HepG2 (cell line): ENCODE measurements around the gene KIAA1191.

ENCODE experiments used
- CHCHD3 ChIP-seq: sonication (generic); formaldehyde crosslinking; IDR thresholded peaks from 2 replicates; pipeline ENCODE4 v1.8.0; 2022; ENCODE audit warnings: mild to moderate bottlenecking, missing genetic modification reagents, moderate library complexity
- HCFC1 ChIP-seq: fragments of 150-350 bp; IDR thresholded peaks from 2 replicates; pipeline ENCODE4 v1.6.1; 2014; ENCODE audit warnings: low read depth, low read length
- HNF4G ChIP-seq, 2 experiments: sonication (generic) in 1 of 2; formaldehyde crosslinking in 1 of 2; IDR thresholded peaks; 2 replicates each; pipeline versions ENCODE4 v1.4.0 to v1.6.1; 2011 to 2020; ENCODE audit warnings: borderline replicate concordance in 2 of 2, low read depth in 2 of 2, mild to moderate bottlenecking in 2 of 2, low read length in 1 of 2, missing genetic modification reagents in 1 of 2, moderate library complexity in 1 of 2
- KLF6 ChIP-seq: IDR thresholded peaks from 2 replicates; pipeline ENCODE4 v1.8.0; 2016; ENCODE audit warnings: missing biosample characterization, missing genetic modification reagents
- MEF2D ChIP-seq: sonication (generic); formaldehyde crosslinking; IDR thresholded peaks from 2 replicates; pipeline ENCODE4 v1.5.1; 2020; ENCODE audit warnings: mild to moderate bottlenecking, missing genetic modification reagents
- POLR2A ChIP-seq, 2 experiments: IDR thresholded peaks; 2 replicates each; pipeline ENCODE4 v1.6.1; 2011; ENCODE audit warnings: low read depth in 2 of 2, low read length in 2 of 2, mild to moderate bottlenecking in 1 of 2, moderate library complexity in 1 of 2; ENCODE audit not compliant: insufficient read depth in 1 of 2
- RAD21 ChIP-seq: fragments of 450-650 bp; formaldehyde crosslinking; IDR thresholded peaks from 2 replicates; pipeline ENCODE4 v1.5.0; 2020; ENCODE audit warnings: mild to moderate bottlenecking
- TCF12 ChIP-seq, 2 experiments: fragments of 450-650 bp in 1 of 2; sonication (generic) in 1 of 2; formaldehyde crosslinking in 1 of 2; IDR thresholded peaks; 2 replicates each; pipeline versions ENCODE4 v1.6.1 to v1.8.0; 2017 to 2022; ENCODE audit warnings: antibody characterized with exemption in 1 of 2, mild to moderate bottlenecking in 1 of 2, missing genetic modification reagents in 1 of 2, moderate library complexity in 1 of 2
- ZNF160 ChIP-seq: sonication (generic); formaldehyde crosslinking; IDR thresholded peaks from 2 replicates; pipeline ENCODE4 v1.8.0; 2022; ENCODE audit warnings: mild to moderate bottlenecking, inconsistent platforms, missing genetic modification reagents
- ZNF766 ChIP-seq: sonication (generic); formaldehyde crosslinking; IDR thresholded peaks from 2 replicates; pipeline ENCODE4 v1.5.0; 2020; ENCODE audit warnings: missing genetic modification reagents, borderline replicate concordance
- TF ChIP-seq, protein P1 (sequence below), 2 experiments: sonication (generic) in 1 of 2; formaldehyde crosslinking in 1 of 2; IDR thresholded peaks; 2 replicates each; pipeline versions ENCODE4 v1.5.1 to v1.6.1; 2011 to 2020; ENCODE audit warnings: borderline replicate concordance in 1 of 2, low read depth in 1 of 2, low read length in 1 of 2, mild to moderate bottlenecking in 1 of 2, missing genetic modification reagents in 1 of 2, moderate library complexity in 1 of 2
- TF ChIP-seq, protein P2 (sequence below), 2 experiments: sonication (generic) in 1 of 2; formaldehyde crosslinking in 1 of 2; IDR thresholded peaks; 2 replicates each; pipeline versions ENCODE4 v1.4.0 to v1.6.1; 2016 to 2020; ENCODE audit warnings: borderline replicate concordance in 1 of 2, low read depth in 1 of 2, mild to moderate bottlenecking in 1 of 2, missing genetic modification reagents in 1 of 2
- TF ChIP-seq, protein P3 (sequence below): sonication (generic); formaldehyde crosslinking; IDR thresholded peaks from 2 replicates; pipeline ENCODE4 v1.5.0; 2020; ENCODE audit warnings: mild to moderate bottlenecking, missing genetic modification reagents, moderate library complexity
- TF ChIP-seq, protein P4 (sequence below): sonication (generic); formaldehyde crosslinking; IDR thresholded peaks from 2 replicates; pipeline ENCODE4 v1.4.0; 2020; ENCODE audit warnings: missing genetic modification reagents, mild to moderate bottlenecking, borderline replicate concordance

DNA sequence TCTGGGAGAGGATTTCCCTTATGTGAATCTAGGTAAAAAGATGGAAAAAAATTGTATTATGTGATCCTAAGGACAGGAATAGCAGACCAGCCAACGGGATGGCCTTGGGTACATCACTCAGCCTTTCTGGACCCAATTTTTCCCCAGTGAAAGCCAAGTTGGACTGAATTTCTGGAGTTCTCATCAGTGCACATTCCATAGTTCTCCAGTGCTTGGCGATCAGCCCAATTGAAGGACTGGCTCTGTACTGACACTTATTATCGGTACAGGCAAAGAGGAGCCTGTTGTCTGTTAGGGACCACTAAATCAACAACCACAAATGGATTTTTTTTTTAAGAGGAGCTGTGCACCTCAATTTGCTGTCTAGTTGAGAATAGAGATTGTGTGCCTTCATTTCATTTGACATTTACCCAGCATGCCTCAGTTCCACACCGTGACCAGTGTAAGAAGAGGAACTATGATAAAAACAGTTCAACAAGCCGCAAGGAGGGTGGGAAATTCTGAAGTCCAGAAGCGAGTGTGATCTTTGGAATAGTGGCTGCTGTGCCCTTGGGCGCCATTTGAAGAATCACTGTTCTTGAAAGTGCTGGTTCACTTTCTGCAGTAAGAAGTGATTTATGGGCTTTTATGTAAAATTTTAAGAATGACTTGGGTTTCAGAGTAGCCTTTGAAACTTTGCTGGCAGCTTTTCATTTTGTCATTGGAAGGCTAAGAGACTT, 11.7 kb upstream of the KIAA1191 start:
- TF ChIP-seq ZNF160 (CRISPR knock-in tag) (no peak), ZNF766 (CRISPR knock-in tag) (no peak), HCFC1 (no peak), POLR2A (IDR thresholded peaks at IDR 0.05; ENCODE audit: insufficient read depth in 1 of 2, low read depth in 2 of 2, low read length in 2 of 2) (no peak), CHCHD3 (CRISPR knock-in tag) (no peak), MEF2D (no peak), KLF6 (CRISPR knock-in tag) (no peak), HNF4G (IDR thresholded peaks at IDR 0.05; ENCODE audit: borderline replicate concordance, low read depth, low read length) (no peak), HNF4G (CRISPR knock-in tag; IDR thresholded peaks at IDR 0.05; ENCODE audit: borderline replicate concordance, low read depth) (no peak), TCF12 (IDR thresholded peaks at IDR 0.05) (no peak), TCF12 (CRISPR knock-in tag; IDR thresholded peaks at IDR 0.05) (no peak), RAD21 (CRISPR knock-in tag) (no peak)
- TF ChIP-seq, protein P1, sequence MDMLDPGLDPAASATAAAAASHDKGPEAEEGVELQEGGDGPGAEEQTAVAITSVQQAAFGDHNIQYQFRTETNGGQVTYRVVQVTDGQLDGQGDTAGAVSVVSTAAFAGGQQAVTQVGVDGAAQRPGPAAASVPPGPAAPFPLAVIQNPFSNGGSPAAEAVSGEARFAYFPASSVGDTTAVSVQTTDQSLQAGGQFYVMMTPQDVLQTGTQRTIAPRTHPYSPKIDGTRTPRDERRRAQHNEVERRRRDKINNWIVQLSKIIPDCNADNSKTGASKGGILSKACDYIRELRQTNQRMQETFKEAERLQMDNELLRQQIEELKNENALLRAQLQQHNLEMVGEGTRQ (IDR thresholded peaks at IDR 0.05; ENCODE audit: low read depth, low read length), result no peak
- TF ChIP-seq, protein P1 (CRISPR knock-in tag; IDR thresholded peaks at IDR 0.05; ENCODE audit: borderline replicate concordance), result no peak
- TF ChIP-seq, protein P2, sequence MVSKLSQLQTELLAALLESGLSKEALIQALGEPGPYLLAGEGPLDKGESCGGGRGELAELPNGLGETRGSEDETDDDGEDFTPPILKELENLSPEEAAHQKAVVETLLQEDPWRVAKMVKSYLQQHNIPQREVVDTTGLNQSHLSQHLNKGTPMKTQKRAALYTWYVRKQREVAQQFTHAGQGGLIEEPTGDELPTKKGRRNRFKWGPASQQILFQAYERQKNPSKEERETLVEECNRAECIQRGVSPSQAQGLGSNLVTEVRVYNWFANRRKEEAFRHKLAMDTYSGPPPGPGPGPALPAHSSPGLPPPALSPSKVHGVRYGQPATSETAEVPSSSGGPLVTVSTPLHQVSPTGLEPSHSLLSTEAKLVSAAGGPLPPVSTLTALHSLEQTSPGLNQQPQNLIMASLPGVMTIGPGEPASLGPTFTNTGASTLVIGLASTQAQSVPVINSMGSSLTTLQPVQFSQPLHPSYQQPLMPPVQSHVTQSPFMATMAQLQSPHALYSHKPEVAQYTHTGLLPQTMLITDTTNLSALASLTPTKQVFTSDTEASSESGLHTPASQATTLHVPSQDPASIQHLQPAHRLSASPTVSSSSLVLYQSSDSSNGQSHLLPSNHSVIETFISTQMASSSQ (IDR thresholded peaks at IDR 0.05; ENCODE audit: low read depth), result no peak
- TF ChIP-seq, protein P2 (CRISPR knock-in tag; IDR thresholded peaks at IDR 0.05; ENCODE audit: borderline replicate concordance), result no peak
- TF ChIP-seq, protein P3, sequence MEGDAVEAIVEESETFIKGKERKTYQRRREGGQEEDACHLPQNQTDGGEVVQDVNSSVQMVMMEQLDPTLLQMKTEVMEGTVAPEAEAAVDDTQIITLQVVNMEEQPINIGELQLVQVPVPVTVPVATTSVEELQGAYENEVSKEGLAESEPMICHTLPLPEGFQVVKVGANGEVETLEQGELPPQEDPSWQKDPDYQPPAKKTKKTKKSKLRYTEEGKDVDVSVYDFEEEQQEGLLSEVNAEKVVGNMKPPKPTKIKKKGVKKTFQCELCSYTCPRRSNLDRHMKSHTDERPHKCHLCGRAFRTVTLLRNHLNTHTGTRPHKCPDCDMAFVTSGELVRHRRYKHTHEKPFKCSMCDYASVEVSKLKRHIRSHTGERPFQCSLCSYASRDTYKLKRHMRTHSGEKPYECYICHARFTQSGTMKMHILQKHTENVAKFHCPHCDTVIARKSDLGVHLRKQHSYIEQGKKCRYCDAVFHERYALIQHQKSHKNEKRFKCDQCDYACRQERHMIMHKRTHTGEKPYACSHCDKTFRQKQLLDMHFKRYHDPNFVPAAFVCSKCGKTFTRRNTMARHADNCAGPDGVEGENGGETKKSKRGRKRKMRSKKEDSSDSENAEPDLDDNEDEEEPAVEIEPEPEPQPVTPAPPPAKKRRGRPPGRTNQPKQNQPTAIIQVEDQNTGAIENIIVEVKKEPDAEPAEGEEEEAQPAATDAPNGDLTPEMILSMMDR, result no peak
- TF ChIP-seq, protein P4, sequence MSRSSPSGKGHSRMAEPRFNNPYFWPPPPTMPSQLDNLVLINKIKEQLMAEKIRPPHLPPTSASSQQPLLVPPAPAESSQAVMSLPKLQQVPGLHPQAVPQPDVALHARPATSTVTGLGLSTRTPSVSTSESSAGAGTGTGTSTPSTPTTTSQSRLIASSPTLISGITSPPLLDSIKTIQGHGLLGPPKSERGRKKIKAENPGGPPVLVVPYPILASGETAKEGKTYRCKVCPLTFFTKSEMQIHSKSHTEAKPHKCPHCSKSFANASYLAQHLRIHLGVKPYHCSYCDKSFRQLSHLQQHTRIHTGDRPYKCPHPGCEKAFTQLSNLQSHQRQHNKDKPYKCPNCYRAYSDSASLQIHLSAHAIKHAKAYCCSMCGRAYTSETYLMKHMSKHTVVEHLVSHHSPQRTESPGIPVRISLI (CRISPR knock-in tag), result no peak
